SU-DHL-6 (cell line): ENCODE results near the gene ETV6.

ENCODE experiments used
- EZH2phosphoT487 ChIP-seq: fragments of 200-600 bp; sonication (generic), shearing (Covaris generic); conservative IDR thresholded peaks from 2 replicates; pipeline ENCODE4 v1.6.1; 2018; ENCODE audit warnings: mild to moderate bottlenecking, antibody characterized with exemption, low read length, moderate library complexity, mixed read lengths
- TF ChIP-seq, protein P1 (sequence below): fragments of 200-600 bp; sonication (generic); IDR thresholded peaks from one replicate; pipeline ENCODE4 v1.5.1; 2017; ENCODE audit warnings: antibody characterized with exemption, mild to moderate bottlenecking, low read length, moderate library complexity; ENCODE audit not compliant: insufficient read depth, poor library complexity, severe bottlenecking

DNA sequence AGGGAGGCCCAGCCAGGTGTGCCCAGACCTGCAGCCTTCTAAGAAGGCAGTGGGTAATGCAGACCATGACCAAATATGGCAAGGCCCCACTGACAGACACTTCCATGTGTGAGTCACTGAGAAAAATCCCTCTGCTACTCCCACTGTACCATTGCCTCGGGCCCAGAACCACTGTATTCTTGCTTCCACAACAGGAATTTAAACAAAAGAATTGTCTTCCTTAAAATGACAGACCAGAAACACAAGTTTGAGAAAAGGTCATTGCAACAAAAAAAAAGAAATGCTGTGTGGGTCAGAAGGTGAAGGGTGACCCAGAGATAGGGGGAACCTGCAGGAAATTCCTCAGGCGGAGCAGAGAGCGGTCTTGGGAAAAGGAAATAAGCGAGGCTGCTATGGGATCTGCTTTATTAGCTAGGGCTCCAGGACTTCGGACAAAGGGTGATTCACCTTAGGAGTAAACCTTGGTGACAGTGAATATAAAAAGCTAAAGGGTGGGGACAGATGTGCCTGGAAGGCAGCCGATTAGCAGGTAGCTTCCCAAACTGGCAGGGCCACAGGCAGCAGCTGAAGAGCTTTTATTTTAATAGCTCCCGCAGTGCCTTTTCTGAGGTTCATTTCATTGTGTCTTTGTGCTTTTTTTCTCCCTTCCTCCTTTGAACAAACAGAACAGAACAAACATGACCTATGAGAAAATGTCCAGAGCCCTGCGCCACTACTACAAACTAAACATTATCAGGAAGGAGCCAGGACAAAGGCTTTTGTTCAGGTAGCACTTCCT, 236.0 kb downstream of the ETV6 start:
- TF ChIP-seq, protein P1, sequence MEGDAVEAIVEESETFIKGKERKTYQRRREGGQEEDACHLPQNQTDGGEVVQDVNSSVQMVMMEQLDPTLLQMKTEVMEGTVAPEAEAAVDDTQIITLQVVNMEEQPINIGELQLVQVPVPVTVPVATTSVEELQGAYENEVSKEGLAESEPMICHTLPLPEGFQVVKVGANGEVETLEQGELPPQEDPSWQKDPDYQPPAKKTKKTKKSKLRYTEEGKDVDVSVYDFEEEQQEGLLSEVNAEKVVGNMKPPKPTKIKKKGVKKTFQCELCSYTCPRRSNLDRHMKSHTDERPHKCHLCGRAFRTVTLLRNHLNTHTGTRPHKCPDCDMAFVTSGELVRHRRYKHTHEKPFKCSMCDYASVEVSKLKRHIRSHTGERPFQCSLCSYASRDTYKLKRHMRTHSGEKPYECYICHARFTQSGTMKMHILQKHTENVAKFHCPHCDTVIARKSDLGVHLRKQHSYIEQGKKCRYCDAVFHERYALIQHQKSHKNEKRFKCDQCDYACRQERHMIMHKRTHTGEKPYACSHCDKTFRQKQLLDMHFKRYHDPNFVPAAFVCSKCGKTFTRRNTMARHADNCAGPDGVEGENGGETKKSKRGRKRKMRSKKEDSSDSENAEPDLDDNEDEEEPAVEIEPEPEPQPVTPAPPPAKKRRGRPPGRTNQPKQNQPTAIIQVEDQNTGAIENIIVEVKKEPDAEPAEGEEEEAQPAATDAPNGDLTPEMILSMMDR: no peak
- no peak for TF ChIP-seq EZH2phosphoT487
